Measurements from ENCODE around the gene CTTN. TPM values are rescaled to one million over a fixed set of nuclear protein-coding genes. Genes with fewer than 3 reads are reported as not detected.

CTTN gene
- total RNA-seq, 1 donor from 2014 or later = 412 TPM

- Histone ChIP-seq H3K27me3 (ENCODE audit: control insufficient read depth, insufficient read depth, low read length) (no peaks in the 10 kb centered on the region), H3K4me3 (ENCODE audit: low read depth, low read length) (no peak overlapping the region), H3K36me3 (ENCODE audit: control insufficient read depth, insufficient read depth, low read length) (no peaks in the 10 kb centered on the region)
- TF ChIP-seq, protein P1, sequence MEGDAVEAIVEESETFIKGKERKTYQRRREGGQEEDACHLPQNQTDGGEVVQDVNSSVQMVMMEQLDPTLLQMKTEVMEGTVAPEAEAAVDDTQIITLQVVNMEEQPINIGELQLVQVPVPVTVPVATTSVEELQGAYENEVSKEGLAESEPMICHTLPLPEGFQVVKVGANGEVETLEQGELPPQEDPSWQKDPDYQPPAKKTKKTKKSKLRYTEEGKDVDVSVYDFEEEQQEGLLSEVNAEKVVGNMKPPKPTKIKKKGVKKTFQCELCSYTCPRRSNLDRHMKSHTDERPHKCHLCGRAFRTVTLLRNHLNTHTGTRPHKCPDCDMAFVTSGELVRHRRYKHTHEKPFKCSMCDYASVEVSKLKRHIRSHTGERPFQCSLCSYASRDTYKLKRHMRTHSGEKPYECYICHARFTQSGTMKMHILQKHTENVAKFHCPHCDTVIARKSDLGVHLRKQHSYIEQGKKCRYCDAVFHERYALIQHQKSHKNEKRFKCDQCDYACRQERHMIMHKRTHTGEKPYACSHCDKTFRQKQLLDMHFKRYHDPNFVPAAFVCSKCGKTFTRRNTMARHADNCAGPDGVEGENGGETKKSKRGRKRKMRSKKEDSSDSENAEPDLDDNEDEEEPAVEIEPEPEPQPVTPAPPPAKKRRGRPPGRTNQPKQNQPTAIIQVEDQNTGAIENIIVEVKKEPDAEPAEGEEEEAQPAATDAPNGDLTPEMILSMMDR (IDR thresholded peaks at IDR 0.05; ENCODE audit: insufficient read depth, low read length, severe bottlenecking) = no peak
- DNase-seq (ENCODE audit: low read depth) = no peak
- no peak for FAIRE-seq
Measured at GRCh38 chr11:70486026-70486415, 87.7 kb downstream of the CTTN start.

Other genes with a start within 250 kb of the CTTN start
- 32.4 and 52.1 TPM in 2 replicates for gene FADD, start 195.2 kb upstream of the CTTN start, total RNA-seq
- 33.0 and 35.0 TPM in 2 replicates for gene PPFIA1, start 127.8 kb upstream of the CTTN start, total RNA-seq

Data from bronchial epithelial cell (primary cell).